ENCODE measurements around the gene PRKCH.

PRKCH gene

DNA sequence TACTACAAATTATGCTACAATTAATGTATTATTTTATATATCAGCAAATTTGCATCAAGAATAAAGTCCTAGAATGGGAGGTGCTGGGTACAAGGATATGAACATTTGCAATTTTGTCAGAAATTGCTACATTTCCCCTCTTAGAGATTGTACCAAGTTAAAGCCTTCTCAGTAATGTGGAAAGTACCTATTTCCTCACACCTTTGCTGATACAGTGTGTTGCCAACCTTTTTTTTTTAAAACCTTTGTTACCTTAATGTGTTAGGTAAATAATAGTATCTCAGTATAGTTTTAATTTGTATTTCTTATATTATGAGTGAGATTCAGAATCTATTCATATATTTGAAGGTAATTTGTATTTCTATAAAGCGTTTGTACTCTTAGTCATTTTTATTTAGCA, 278.6 kb downstream of the PRKCH start:
- no peak for DNase-seq
